K562 (cell line): ENCODE measurements around the gene IPO13. TPM values are rescaled to one million over a fixed set of nuclear protein-coding genes. Genes with fewer than 3 reads are reported as not detected.
A peak's percentile ranks its signal among the peaks of the same experiment; 100 is the strongest.

Experiments
- EGR1 ChIP-seq: fragments of 450-650 bp; conservative IDR thresholded peaks from 2 replicates; pipeline ENCODE4 v1.6.1; 2017; ENCODE audit warnings: mild to moderate bottlenecking
- ELK3 ChIP-seq: fragments of 450-650 bp; formaldehyde crosslinking; IDR thresholded peaks from 2 replicates; pipeline ENCODE4 v1.4.0; 2020; ENCODE audit warnings: mild to moderate bottlenecking
- ETS2 ChIP-seq: IDR thresholded peaks from 2 replicates; pipeline ENCODE4 v1.6.1; 2016; ENCODE audit warnings: borderline replicate concordance, missing genetic modification characterization, mild to moderate bottlenecking, moderate library complexity, missing compliant biosample characterization; ENCODE audit not compliant: poor library complexity, severe bottlenecking
- HDAC2 ChIP-seq: fragments of 450-650 bp; IDR thresholded peaks from 2 replicates; pipeline ENCODE4 v1.6.1; 2016; ENCODE audit warnings: mild to moderate bottlenecking
- KAT2B ChIP-seq: IDR thresholded peaks from one replicate; pipeline ENCODE4 v1.6.1; 2012; ENCODE audit warnings: low read depth, mild to moderate bottlenecking, control low read depth, inconsistent platforms, low read length, moderate library complexity
- MNT ChIP-seq, 2 experiments: fragments of 450-650 bp; conservative IDR thresholded peaks; 2 replicates each; pipeline ENCODE4 v1.6.1; 2017; ENCODE audit warnings: mild to moderate bottlenecking in 2 of 2, moderate library complexity in 2 of 2
- NFE2 ChIP-seq: IDR thresholded peaks from 2 replicates; pipeline ENCODE4 v1.6.1; 2014; ENCODE audit warnings: antibody characterized with exemption, low read depth
- NR2C2 ChIP-seq, 2 experiments: fragments of 200-800 bp in 1 of 2; sonication (Bioruptor generic) in 1 of 2; sonication (generic) in 1 of 2; formaldehyde crosslinking in 1 of 2; IDR thresholded peaks; 2 replicates each; pipeline versions ENCODE4 v1.6.1 to v1.8.0; 2016 to 2022; ENCODE audit warnings: mild to moderate bottlenecking in 1 of 2, missing compliant biosample characterization in 1 of 2, missing genetic modification characterization in 1 of 2, missing genetic modification reagents in 1 of 2
- PTRF ChIP-seq: fragments of 450-650 bp; IDR thresholded peaks from 2 replicates; pipeline ENCODE4 v1.6.1; 2016; ENCODE audit warnings: mild to moderate bottlenecking, missing genetic modification characterization, missing compliant biosample characterization
- SAP30 ChIP-seq: fragments of 200-600 bp; sonication (generic); IDR thresholded peaks from 2 replicates; pipeline ENCODE4 v1.6.1; 2012; ENCODE audit warnings: borderline replicate concordance, low read depth, mild to moderate bottlenecking, moderate library complexity, low read length, control low read depth, inconsistent platforms; ENCODE audit not compliant: insufficient read depth, poor library complexity, severe bottlenecking
- SREBF2 ChIP-seq: sonication (generic); formaldehyde crosslinking; IDR thresholded peaks from 2 replicates; pipeline ENCODE4 v1.4.0; 2020; ENCODE audit warnings: mild to moderate bottlenecking, missing genetic modification reagents
- SRF ChIP-seq, 2 experiments: fragments of 250-450, 450-650 bp in 1 of 2; sonication (Bioruptor Pico) in 1 of 2; sonication (generic) in 1 of 2; formaldehyde crosslinking; IDR thresholded peaks; 2 replicates each; pipeline versions ENCODE4 v1.5.0 to v1.5.1; 2020 to 2022; ENCODE audit warnings: mild to moderate bottlenecking in 1 of 2, missing genetic modification reagents in 1 of 2
- ZBTB1 ChIP-seq: sonication (generic); formaldehyde crosslinking; IDR thresholded peaks from 2 replicates; pipeline ENCODE4 v1.8.1; 2023; ENCODE audit warnings: missing genetic modification reagents, low read depth, mild to moderate bottlenecking, borderline replicate concordance
- ZNF133 ChIP-seq: fragments of 250-450 bp; sonication (Bioruptor Pico); IDR thresholded peaks from 2 replicates; pipeline ENCODE4 v1.4.0; 2020; ENCODE audit warnings: mild to moderate bottlenecking
- ZNF143 ChIP-seq: sonication (generic); formaldehyde crosslinking; IDR thresholded peaks from 2 replicates; pipeline ENCODE4 v1.9.0; 2022; ENCODE audit warnings: mild to moderate bottlenecking, missing genetic modification reagents
- ZNF253 ChIP-seq: fragments of 250-450 bp; sonication (Bioruptor Pico); conservative IDR thresholded peaks from 2 replicates; pipeline ENCODE4 v1.6.1; 2021; ENCODE audit warnings: mild to moderate bottlenecking
- ZNF263 ChIP-seq: sonication (generic); formaldehyde crosslinking; IDR thresholded peaks from 2 replicates; pipeline ENCODE4 v1.8.0; 2022; ENCODE audit warnings: mild to moderate bottlenecking, missing genetic modification reagents, borderline replicate concordance
- ZNF764 ChIP-seq: fragments of 250-450 bp; sonication (Bioruptor Pico); IDR thresholded peaks from 2 replicates; pipeline ENCODE4 v1.4.0; 2020; ENCODE audit warnings: low read depth, mild to moderate bottlenecking, moderate library complexity
- polyA plus RNA-seq, 8 experiments: library from polyadenylated mRNA; depleted of rRNA in 4 of 8; stranded (reverse) in 5 of 8; unstranded in 3 of 8; fragments of >200 nt; fragmentation: Nextera tagmentation in 2 of 8; fragmentation: Illumina TruSeq in 1 of 8; extraction: Ambion mirVana in 2 of 8; extraction: Trizol in 1 of 8; gene quantifications; 2 replicates each; pipeline versions ENCODE4 v1.2.1 to v1.2.3, GENCODE V29; 2011 to 2014; ENCODE audit warnings: inconsistent platforms in 1 of 8, missing spikeins in 1 of 8
- total RNA-seq, 7 experiments: library from RNA; depleted of rRNA in 6 of 7; stranded (reverse); fragments of >200 nt in 6 of 7; fragmentation: Illumina TruSeq in 2 of 7; extraction: Trizol in 2 of 7; gene quantifications; 2 replicates each; pipeline versions ENCODE4 v1.2.1 to v1.2.3, GENCODE V29; 2011 to 2021; ENCODE audit warnings: low replicate concordance in 1 of 7
- TF ChIP-seq, protein P1 (sequence below): fragments of 150-350 bp; IDR thresholded peaks from 2 replicates; pipeline ENCODE4 v1.6.1; 2014; ENCODE audit warnings: low read depth, mild to moderate bottlenecking, low read length, borderline replicate concordance
- TF ChIP-seq, protein P2 (sequence below): fragments of 250-450 bp; sonication (Bioruptor Pico); IDR thresholded peaks from 2 replicates; pipeline ENCODE4 v1.8.0; 2022; ENCODE audit warnings: moderate library complexity, mild to moderate bottlenecking, inconsistent platforms

IPO13 gene
- total and polyA plus RNA-seq, 9 of the 15 experiments (the other 6 are each of a cell fraction or from before 2014, with no cell fraction given): 7.0 to 30.8 (median 16.2) TPM

- no peak for TF ChIP-seq PTRF (tag)
- peak; percentile 51; the same call in 1 of the 2 replicates for TF ChIP-seq ZNF143 (CRISPR knock-in tag)
- TF ChIP-seq ZNF253: no peak
- TF ChIP-seq ZBTB1 (CRISPR knock-in tag): peak; percentile 46; the same call in 1 of the 2 replicates
- TF ChIP-seq ELK3 (CRISPR knock-in tag): no peak
- TF ChIP-seq ZNF263: peak; percentile 90
- TF ChIP-seq SRF (CRISPR knock-in tag; IDR thresholded peaks at IDR 0.05): peak in 1 of 2 experiments; percentile 55; a peak in 1 of 4 replicates
- TF ChIP-seq SREBF2 (CRISPR knock-in tag): 0 out of 2 replicates have a peak, but pooled peaks have one; percentile 48
- TF ChIP-seq NR2C2 (CRISPR knock-in tag; IDR thresholded peaks at IDR 0.05): no peak
- TF ChIP-seq NR2C2 (tag; IDR thresholded peaks at IDR 0.05): peak; percentile 90
- TF ChIP-seq, protein P1, sequence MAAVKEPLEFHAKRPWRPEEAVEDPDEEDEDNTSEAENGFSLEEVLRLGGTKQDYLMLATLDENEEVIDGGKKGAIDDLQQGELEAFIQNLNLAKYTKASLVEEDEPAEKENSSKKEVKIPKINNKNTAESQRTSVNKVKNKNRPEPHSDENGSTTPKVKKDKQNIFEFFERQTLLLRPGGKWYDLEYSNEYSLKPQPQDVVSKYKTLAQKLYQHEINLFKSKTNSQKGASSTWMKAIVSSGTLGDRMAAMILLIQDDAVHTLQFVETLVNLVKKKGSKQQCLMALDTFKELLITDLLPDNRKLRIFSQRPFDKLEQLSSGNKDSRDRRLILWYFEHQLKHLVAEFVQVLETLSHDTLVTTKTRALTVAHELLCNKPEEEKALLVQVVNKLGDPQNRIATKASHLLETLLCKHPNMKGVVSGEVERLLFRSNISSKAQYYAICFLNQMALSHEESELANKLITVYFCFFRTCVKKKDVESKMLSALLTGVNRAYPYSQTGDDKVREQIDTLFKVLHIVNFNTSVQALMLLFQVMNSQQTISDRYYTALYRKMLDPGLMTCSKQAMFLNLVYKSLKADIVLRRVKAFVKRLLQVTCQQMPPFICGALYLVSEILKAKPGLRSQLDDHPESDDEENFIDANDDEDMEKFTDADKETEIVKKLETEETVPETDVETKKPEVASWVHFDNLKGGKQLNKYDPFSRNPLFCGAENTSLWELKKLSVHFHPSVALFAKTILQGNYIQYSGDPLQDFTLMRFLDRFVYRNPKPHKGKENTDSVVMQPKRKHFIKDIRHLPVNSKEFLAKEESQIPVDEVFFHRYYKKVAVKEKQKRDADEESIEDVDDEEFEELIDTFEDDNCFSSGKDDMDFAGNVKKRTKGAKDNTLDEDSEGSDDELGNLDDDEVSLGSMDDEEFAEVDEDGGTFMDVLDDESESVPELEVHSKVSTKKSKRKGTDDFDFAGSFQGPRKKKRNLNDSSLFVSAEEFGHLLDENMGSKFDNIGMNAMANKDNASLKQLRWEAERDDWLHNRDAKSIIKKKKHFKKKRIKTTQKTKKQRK: no peak
- TF ChIP-seq ZNF764 (CRISPR knock-in tag): no peak
- TF ChIP-seq, protein P2, sequence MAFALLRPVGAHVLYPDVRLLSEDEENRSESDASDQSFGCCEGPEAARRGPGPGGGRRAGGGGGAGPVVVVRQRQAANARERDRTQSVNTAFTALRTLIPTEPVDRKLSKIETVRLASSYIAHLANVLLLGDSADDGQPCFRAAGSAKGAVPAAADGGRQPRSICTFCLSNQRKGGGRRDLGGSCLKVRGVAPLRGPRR (CRISPR knock-in tag): no peak
- TF ChIP-seq HDAC2: peak; percentile 82; the same call in 1 of the 2 replicates
- no peak for TF ChIP-seq KAT2B
- TF ChIP-seq SAP30: peak; percentile 82
- 0 out of 2 replicates have a peak, but pooled peaks have one; percentile 14 for TF ChIP-seq EGR1
- no peak for TF ChIP-seq NFE2
- TF ChIP-seq ETS2 (tag): no peak
- peak; percentile 98 to 99 for TF ChIP-seq MNT (conservative IDR thresholded peaks at IDR 0.05)
- TF ChIP-seq ZNF133 (CRISPR knock-in tag): 0 out of 2 replicates have a peak, but pooled peaks have one; percentile 23
Measured at GRCh38 chr1:43991476-43992231, 44.9 kb downstream of the IPO13 start, which contains the start of gene CCDC24 (continued).
